ENCODE measurements around the gene PRLR.

Gene PRLR

GRCh38 chr5:35096216-35096615 is 134.1 kb downstream of the PRLR start:
- TF ChIP-seq CTCF (conservative IDR thresholded peaks at IDR 0.05) (no peak), ZFX (IDR thresholded peaks at IDR 0.05) (no peak)
- no peak overlapping the region for H3K27ac ChIP-seq

GRCh38 chr5:35095366-35095765 is 134.9 kb downstream of the PRLR start:
- TF ChIP-seq ZFX (IDR thresholded peaks at IDR 0.05), result no peak
- H3K27ac ChIP-seq, result no peak overlapping the region

- H3K27ac ChIP-seq, result no peak overlapping the region
- no peak for TF ChIP-seq ZFX (IDR thresholded peaks at IDR 0.05)
- TF ChIP-seq CTCF (conservative IDR thresholded peaks at IDR 0.05), result no peak
Measured at GRCh38 chr5:35094948-35095347, 135.3 kb downstream of the PRLR start.

GRCh38 chr5:35092703-35093102 is 137.6 kb downstream of the PRLR start:
- no peak for TF ChIP-seq ZFX (IDR thresholded peaks at IDR 0.05)
- no peak for TF ChIP-seq CTCF (conservative IDR thresholded peaks at IDR 0.05)

GRCh38 chr5:35091704-35092103 is 138.6 kb downstream of the PRLR start:
- no peak for TF ChIP-seq CTCF (conservative IDR thresholded peaks at IDR 0.05)
- H3K27ac ChIP-seq, result no peak overlapping the region

More at GRCh38 chr5:35092703-35093102, 137.6 kb downstream of the PRLR start:
- H3K27ac ChIP-seq, result no peak overlapping the region

GRCh38 chr5:35089334-35090314 is 140.7 kb downstream of the PRLR start:
- no peak for TF ChIP-seq ZFX (IDR thresholded peaks at IDR 0.05)
- peak; percentile 90 for TF ChIP-seq CTCF (conservative IDR thresholded peaks at IDR 0.05)
- no peak overlapping the region for H3K27ac ChIP-seq

GRCh38 chr5:35087991-35088390 is 142.3 kb downstream of the PRLR start:
- H3K27ac ChIP-seq, result no peak overlapping the region
- TF ChIP-seq ZFX (IDR thresholded peaks at IDR 0.05) (no peak), CTCF (conservative IDR thresholded peaks at IDR 0.05) (no peak)

Measured in C4-2B (cell line).